NCI-H2196 treated with DMSO at 0.1 percent for 48 hours (cell line): ENCODE measurements around the gene ATXN7.

ENCODE experiments used
- DNase-seq: peaks from one replicate; lab custom pipeline; 2025; ENCODE audit not compliant: unreplicated experiment; lab: John Stamatoyannopoulos, UW

Gene ATXN7

DNA sequence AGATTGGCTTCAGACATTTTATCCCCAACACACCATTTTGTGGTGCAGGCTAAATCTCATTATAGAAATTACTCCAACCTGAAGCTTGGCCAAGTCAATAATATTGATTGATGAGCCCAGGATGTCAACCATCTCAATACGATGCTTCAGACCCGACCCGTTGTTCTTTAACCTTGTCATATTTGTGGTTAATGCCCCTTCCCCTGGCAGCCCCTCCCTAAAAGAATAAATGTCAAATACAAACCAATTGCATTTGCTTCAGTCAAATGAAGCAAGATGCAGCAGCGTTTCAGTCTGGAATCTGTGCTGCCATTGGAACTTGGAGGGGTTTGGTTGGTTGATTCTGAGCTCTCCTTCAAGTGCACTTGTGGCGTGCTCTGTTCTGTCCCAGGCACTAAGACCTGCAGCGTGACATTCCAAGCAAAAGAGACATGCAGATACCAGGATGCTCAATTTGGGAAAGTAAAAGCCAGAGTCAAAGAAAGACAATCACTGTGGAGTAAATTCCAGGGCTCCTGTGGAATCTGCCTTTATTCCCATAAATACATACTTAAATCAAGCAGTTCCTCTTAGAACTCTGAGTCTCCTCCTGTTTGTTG, 183.4 kb downstream of the ATXN7 start:
- DNase-seq = no peak

DNA sequence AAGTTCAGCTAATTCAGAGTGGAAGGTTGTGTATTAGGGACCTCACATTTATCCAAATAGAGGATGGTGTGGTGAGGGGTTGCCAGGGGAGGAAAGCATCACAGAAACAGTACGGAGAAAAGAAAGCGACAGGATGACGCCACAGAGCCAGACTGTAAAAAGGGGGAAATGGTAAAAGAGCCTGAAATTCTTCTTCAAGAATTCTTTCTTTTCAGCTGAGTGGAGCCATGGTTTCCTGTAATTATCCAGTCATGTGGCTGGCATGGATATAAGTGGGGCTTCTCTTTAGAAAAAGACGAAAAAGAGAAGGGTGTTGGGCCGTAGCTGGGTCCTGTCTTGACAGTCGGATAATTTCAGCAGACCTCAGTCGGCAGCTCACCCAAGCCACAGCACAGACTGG, 184.1 kb downstream of the ATXN7 start:
- no peak for DNase-seq

DNA sequence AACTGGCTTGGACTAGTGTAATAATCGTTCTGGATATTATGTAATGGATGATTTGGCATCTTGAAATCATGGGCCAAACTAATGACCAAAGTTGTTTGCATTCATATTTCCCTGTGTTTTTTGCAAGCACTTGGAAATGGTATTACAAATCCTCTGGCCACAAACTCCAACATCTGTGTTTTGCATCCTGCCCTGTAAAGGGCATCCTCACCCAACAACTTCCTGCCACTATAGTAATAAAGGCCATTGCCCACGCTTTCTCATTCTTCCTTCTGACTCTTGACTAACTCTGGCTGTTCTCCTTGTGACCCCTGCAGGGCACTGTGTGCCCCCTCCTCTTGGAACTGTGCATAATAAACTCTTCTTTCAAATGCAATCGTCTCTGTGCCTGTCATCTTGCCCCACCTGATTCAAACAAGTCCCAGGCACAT, 185.0 kb downstream of the ATXN7 start:
- no peak for DNase-seq

DNA sequence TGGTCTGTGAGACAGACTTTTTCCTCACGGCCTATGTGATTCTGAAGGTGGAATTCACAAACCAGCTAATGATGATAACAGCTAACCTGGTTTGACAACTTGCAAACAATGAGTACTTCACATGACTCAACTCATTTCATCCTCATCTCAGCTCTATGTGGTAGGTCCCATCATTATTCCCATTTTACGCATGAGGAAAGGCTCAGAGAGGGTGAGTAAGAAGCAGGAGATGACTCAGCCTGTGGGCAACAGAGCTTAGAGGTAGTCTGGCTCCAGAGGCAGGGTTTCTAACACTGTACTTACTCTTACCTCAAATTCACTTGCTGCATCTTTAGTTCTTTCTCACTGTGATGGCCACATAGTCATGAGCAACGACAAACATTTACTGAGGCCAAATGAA, 185.5 kb downstream of the ATXN7 start:
- no peak for DNase-seq

DNA sequence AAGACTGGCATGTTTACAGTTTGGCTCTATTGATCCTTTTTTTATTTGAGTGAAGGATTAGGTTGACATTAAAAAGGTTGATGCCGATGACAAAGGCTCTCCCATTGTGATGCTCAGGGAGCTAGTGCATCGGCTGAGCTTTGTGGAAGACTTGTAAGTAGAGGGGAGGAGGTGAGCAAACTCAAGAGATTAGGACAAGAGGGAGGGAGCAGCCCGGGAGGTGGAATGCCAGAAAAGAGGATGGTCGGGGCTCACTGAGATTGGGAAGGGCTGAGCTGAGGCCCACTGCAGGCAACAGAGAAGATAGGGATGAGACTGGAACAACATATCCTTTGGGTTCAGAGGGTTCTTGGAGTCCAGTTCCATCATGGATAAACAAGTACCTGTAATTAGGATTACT, 186.2 kb downstream of the ATXN7 start:
- no peak for DNase-seq
